ENCODE data around the gene MAP4K4.

GRCh38 chr2:101781791-101782426 is 84.4 kb downstream of the MAP4K4 start:
- TF ChIP-seq EZH2 (IDR thresholded peaks at IDR 0.05; ENCODE audit: borderline replicate concordance, low read depth, low read length, severe bottlenecking), result no peak
- TF ChIP-seq CTCF (IDR thresholded peaks at IDR 0.05; ENCODE audit: borderline replicate concordance, extremely low read depth, low read length, poor library complexity, severe bottlenecking), result no peak

Data from DND-41 (cell line).